ENCODE measurements around the gene CLDN8.
A peak's percentile ranks its signal among the peaks of the same experiment; 100 is the strongest.

CLDN8 gene

DNA sequence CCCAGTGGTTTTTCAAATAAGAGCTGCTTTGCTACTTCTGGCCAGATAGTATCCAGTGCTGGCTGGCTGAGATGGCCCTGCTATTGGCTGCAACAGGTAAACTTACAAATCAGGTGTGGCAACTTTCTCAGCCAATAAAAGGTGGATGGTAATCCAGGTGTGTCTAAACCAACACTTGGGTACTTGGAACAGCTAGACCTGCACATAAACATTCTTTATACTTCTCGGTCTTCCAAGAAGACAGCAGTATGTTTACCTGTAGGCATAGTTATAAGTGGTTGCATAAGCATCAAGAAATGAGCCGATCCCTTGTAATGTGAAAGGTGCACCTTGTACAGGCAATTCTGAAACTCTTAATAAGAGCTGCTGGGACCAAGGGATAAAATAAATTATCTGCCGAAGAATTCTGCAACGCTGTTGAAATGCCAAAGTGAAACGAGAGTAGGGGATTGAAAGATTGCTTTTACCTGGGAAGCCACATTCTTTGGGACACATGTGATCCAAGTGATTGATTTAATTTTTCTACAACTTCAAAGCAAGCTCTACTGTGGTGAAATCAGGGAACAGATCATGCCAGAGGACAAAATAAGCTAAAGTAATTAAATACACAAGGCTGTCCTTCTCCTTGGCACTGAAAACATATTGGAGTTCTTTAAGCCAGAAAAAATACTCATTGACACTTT is at the start of gene CLDN8:
CLDN8 (minus strand) TSS at position 57 of the 683 bp plus-strand sequence. CDS start 172 bp downstream, outside the sequence.
- no peak for DNase-seq

DNA sequence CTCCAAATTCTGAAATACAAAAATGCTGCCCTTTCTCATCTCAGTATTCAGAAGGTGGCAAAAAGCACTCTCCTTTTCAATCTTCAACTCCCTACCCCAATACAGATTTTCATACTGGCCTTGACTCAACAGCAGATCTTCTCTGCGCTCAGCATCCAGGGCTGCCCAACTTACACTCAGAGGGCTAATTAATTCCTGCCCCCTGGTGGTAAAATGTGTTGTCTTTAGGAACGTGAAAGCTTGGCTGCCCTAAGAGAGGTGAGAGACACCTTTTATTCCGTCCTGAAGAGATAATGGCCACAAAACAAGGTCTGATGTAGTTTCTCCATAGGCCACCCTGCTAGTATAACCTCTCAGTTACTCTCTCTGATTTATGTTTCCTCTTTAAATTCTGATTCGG is 41.9 kb upstream of the CLDN8 start:
- DNase-seq: peak; percentile 27

GRCh38 chr21:30256100-30256499 is 40.2 kb upstream of the CLDN8 start:
- DNase-seq: no peak

- DNase-seq: no peak
Observed at GRCh38 chr21:30255679-30256078, 39.8 kb upstream of the CLDN8 start.

DNA sequence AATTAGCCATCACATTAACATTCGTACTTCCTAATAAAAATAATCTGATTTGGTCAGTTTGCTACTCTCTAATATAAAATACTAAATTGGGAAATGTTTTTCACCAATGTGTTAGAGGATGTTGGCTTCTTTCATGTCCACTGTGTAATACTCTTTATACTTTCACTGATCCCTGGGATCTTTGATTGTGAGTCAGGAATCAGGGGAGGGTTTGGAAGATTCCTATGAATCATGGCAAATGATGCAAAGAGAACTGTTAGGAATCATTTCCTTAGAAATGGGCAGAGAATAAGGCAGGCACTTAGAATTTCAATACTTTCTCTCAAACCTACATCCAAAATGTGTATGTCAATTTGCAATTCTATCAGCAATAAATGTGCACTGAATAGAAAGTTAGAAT is 35.9 kb upstream of the CLDN8 start:
- DNase-seq: no peak

- DNase-seq: no peak
Observed at GRCh38 chr21:30249936-30250335, 34.0 kb upstream of the CLDN8 start.

DNA sequence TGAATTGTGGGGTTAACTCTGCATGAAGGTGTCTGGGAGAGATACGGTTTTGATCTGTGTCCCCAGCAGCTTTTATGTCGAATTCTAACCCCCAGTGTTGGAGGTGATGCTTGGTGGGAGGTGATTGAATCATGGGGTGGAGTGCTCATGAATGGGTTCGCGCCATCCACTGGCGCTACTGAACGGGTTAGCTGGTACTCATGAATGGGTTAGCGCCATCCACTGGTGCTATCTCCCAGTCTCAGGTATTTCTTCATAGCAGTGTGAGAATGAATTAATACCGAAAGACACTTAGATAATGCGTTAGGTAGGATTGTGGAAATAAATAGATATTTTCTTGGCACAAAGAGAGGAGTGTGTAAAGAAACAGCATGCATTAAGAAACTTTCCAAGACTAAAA is 32.9 kb upstream of the CLDN8 start:
- DNase-seq: no peak

- DNase-seq: no peak
Observed at GRCh38 chr21:30245061-30245460, 29.2 kb upstream of the CLDN8 start.

DNA sequence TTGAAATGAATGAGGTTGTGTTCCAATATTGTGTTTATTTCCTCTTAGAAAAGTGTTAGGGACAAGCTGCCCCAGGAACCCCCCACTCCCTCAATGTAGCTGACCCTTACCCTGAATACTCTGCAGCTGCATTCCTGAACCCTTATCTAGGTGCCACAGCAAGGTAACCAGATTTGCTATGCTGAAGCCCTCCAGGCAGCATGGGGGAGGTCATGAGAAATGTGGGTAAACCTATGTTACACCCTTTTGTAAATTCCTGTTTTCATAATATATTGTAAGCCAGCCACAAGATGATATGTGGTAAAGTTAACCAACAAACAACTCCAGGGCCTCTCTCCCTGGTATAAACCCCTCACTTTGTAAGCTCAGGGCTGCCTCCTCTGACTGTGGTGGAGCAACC is 27.8 kb upstream of the CLDN8 start:
- no peak for DNase-seq

DNA sequence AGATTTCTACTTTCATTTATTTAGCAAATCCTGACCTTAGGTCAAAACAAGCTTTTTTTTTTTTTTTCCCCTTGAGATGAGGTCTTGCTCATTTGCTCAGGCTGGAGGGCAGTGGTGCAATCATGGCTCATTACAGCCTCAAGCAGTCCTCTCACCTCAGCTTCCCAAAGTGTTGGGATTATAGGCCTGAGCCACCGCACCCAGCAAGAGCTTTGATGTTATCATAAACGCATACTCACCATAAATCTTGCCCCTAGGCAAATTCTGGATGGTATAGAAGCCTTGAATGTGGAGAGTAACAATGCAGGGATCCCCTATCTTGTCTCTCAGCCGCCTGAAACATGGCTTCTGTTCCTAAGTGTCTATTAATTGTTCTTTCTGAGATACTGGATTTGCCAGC is 24.8 kb upstream of the CLDN8 start:
- no peak for DNase-seq

GRCh38 chr21:30238168-30238567 is 22.3 kb upstream of the CLDN8 start:
- no peak for DNase-seq

- no peak for DNase-seq
Observed at GRCh38 chr21:30234643-30235042, 18.7 kb upstream of the CLDN8 start.

GRCh38 chr21:30234050-30234449 is 18.2 kb upstream of the CLDN8 start:
- no peak for DNase-seq

GRCh38 chr21:30233228-30234020 is 17.5 kb upstream of the CLDN8 start:
- no peak for DNase-seq

DNA sequence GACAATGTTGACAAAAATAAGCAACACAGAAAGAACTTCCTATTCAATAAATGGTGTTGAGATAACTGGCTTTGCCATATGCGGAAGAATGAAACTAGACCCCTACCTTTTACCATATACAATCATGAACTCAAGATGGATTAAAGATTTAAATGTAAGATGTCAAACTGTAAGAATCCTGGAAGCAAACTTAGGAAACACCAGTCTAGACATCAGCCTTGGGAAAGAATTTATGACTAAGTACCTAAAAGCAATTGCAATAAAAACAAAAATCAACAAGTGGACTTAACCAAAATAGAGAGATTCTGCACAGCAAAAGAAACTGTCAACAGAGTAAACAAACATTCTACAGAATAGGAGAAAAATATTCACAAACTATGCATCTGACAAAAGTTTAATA is 16.1 kb upstream of the CLDN8 start:
- DNase-seq: no peak

GRCh38 chr21:30227633-30228404 is 11.9 kb upstream of the CLDN8 start:
- no peak for DNase-seq

DNA sequence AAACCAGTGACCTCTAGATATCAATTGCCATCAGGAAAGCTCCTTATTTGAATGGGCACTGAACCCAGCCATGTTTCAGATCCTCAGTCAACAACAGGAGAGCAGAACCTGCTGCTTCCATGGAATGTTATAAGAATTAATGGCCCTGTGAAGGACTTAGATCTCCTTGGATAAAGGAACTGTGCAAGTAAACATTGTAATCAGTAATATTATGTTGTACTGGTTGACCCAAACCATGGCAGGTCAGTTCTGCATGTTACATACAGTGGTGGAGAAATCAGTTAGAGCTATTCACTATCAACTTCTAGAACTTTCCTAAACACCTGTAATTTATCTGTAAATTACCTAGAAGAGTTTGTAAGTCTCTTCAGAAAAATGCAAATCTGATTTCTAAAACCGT is 11.2 kb upstream of the CLDN8 start:
- no peak for DNase-seq

GRCh38 chr21:30223596-30223995 is 7.7 kb upstream of the CLDN8 start:
- DNase-seq: no peak

DNA sequence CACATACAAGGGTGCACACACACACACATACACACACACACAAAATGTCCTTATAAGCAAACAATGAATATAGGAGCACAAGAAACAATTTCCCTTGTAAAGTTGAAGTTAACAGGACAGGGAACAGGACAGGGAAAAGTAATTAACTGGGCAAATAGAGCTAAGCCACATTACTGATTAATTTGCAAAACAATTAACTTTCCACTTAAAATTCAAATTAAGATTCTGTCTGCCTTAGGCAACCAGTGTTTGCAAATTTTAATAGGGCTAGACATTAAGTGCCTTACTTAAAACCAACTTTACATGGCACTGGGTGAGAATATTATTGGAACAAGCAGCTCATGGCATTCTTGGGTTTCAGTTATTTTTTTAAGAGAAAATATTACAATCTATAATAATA is 6.8 kb upstream of the CLDN8 start:
- DNase-seq: no peak

DNA sequence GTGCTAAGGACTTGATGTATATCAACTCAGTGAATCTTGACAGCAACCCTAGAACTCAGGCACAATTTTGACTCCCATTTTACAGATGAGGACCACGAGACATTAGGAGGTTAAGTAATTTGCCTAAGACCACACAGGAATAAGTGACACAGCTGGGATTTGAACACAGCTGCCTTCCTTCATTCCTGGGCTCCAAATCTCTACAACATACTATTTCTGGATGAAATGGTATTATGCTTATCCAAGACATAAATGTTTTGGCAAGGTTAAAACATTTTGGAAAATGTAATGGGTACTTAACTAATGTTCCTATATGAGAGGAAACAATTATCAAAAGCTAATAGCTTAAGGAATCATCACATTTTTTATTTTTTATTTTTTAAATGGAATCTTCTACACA is 4.8 kb downstream of the CLDN8 start:
- DNase-seq: no peak

DNA sequence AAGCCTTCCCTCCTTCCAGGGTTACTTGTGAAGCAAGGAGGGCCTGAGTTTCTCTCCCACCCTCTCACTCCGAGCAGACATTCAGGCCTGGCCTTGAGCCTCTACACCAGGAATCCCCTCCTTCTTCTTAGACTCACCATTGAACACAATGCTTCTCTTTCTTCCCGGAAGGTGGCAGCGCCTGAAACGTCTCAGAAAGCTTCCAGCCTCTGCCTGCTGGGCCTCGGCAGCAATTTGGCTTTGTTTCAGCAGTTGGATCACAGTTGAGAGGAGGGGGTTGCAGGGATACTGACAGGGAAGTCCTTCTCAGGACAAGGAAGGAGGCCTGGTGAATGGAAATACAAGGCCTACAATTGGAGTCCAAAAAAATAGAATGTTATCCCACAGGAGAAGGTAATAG is 6.3 kb downstream of the CLDN8 start:
- DNase-seq: no peak

DNA sequence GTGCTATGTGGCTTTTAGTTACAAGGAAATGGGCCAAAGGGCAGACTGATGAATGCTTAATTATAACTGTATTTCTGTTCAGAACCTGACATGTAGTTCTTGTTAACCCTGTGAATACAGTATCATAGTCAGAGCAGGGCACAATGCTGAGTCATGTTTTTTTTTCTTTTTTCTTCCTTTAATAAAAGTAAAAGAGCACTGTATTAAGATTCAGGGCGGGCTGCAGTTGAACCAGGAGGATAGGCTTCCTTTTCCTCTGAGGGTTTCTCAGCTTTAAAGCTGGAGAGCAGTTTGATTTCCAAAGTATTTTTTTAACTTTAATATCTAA is 8.7 kb downstream of the CLDN8 start:
- no peak for DNase-seq

GRCh38 chr21:30206551-30207251 is 9.2 kb downstream of the CLDN8 start:
- DNase-seq: no peak

Measured in NCI-H1694 (cell line).